ENCODE results near the gene NXN.
"Not testable (repeated sequence)": the region's sequence is repeated elsewhere in the genome, so short reads cannot be mapped to it uniquely, and the experiment has no call there.

Gene NXN

GRCh38 chr17:915538-916201 lies 63.9 kb downstream of the NXN start:
- no peak for DNase-seq

GRCh38 chr17:914561-914960 lies 65.0 kb downstream of the NXN start:
- DNase-seq, result no peak

GRCh38 chr17:913207-913606 lies 66.4 kb downstream of the NXN start:
- DNase-seq, result no peak

- no peak for DNase-seq
Measured at GRCh38 chr17:909642-910323, 69.8 kb downstream of the NXN start.

- DNase-seq, result no peak
Measured at GRCh38 chr17:907725-908124, 71.9 kb downstream of the NXN start.

GRCh38 chr17:905708-906107 lies 73.9 kb downstream of the NXN start:
- not testable (repeated sequence) for DNase-seq

GRCh38 chr17:903691-904481 lies 75.7 kb downstream of the NXN start:
- DNase-seq, result peak; percentile 58

- no peak for DNase-seq
Measured at GRCh38 chr17:902463-902862, 77.1 kb downstream of the NXN start.

GRCh38 chr17:901964-902363 lies 77.6 kb downstream of the NXN start:
- no peak for DNase-seq

GRCh38 chr17:901191-901950 lies 78.2 kb downstream of the NXN start:
- no peak for DNase-seq

GRCh38 chr17:900336-900934 lies 79.1 kb downstream of the NXN start:
- no peak for DNase-seq

GRCh38 chr17:897970-898619 lies 81.5 kb downstream of the NXN start:
- DNase-seq, result no peak

GRCh38 chr17:896953-897661 lies 82.5 kb downstream of the NXN start:
- DNase-seq, result no peak

GRCh38 chr17:896454-896853 lies 83.1 kb downstream of the NXN start:
- no peak for DNase-seq

- no peak for DNase-seq
Measured at GRCh38 chr17:892958-893357, 86.6 kb downstream of the NXN start.

GRCh38 chr17:888998-889441 lies 90.6 kb downstream of the NXN start:
- DNase-seq, result no peak

GRCh38 chr17:887551-888209 lies 91.9 kb downstream of the NXN start:
- no peak for DNase-seq

GRCh38 chr17:885971-886571 lies 93.5 kb downstream of the NXN start:
- DNase-seq, result no peak

- no peak for DNase-seq
Measured at GRCh38 chr17:883586-883962, 96.0 kb downstream of the NXN start.

GRCh38 chr17:882827-883585 lies 96.6 kb downstream of the NXN start:
- no peak for DNase-seq

Data from T1000 (cell line).